ENCODE measurements around the gene NXPE4. TPM values are rescaled to one million over a fixed set of nuclear protein-coding genes. Genes with fewer than 3 reads are reported as not detected.

Gene NXPE4
- total and polyA plus RNA-seq, 2 of the 8 experiments (the other 6 are each of a cell fraction or from before 2014, with no cell fraction given), result not detected

DNA sequence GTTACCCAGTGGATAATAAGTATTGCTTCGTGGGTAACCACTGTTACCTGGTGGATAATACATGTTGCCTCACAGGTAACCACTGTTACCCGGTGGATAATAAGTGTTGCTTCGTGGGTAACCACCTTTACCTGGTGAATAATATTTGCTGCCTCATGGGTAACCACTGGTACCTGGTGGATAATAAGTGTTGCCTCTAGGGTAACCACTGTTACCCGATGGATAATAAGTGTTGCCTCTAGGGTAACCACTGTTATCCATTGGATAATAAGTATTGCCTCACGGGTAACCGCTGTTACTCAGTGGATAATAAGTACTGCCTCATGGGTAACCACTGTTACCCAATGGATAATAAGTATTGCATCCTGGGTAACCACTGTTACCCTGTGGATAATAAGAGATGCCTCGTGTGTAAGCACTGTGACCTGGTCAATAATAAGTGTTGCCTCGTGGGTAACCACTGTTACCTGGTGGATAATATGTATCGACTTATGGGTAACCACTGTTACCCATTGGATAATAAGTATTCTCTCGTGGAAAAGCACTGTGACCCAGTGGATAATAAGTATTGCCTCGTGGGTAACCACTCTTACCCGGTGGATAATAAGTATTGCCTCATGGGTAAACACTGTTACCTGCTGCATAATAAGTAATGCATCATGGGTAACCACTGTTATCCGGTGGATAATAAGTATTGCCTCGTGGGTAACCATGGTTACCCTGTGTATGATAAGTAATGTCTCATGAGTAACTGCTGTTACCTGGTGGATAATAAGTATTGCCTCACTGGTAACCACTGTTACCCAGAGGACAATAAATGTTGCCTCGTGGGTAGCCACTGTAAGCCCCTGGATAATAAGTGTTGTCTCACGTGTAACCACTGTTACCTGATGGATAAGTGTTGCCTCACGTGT lies 20.1 kb upstream of the NXPE4 start:
- no peaks in the 10 kb centered on the region for H4K20me1 ChIP-seq (replicated peaks in 1 of 2; ENCODE audit: control insufficient read depth in 1 of 2, insufficient read depth in 2 of 2, low read length in 2 of 2)
- FAIRE-seq, result no peak
- no peak overlapping the region for H2BK12ac ChIP-seq (ENCODE audit: low read depth, low read length)
- H3K14ac ChIP-seq (ENCODE audit: insufficient read length), result no peak overlapping the region
- H4K91ac ChIP-seq (replicated peaks; ENCODE audit: insufficient read length, low read length), result no peak overlapping the region
- no peak overlapping the region for H3K18ac ChIP-seq (ENCODE audit: extremely low read depth, low read length)
- H3K4me2 ChIP-seq (ENCODE audit: insufficient read depth in 1 of 2, low read depth in 2 of 2, low read length in 2 of 2), result no peak overlapping the region
- no peak overlapping the region for H3K9ac ChIP-seq (replicated peaks in 1 of 4; ENCODE audit: extremely low read depth in 1 of 4, low read depth in 3 of 4, low read length in 3 of 4)
- no peaks in the 10 kb centered on the region for H3K23me2 ChIP-seq (ENCODE audit: low read depth, low read length)
- H3K27me3 ChIP-seq (replicated peaks in 1 of 4; ENCODE audit: control insufficient read depth in 3 of 4, extremely low read depth in 1 of 4, insufficient read depth in 3 of 4, low read length in 3 of 4), result no peaks in the 10 kb centered on the region
- no peaks in the 10 kb centered on the region for H3K79me2 ChIP-seq (ENCODE audit: control insufficient read depth in 1 of 2, insufficient read depth in 2 of 2, low read length in 2 of 2)
- peaks cover 24 to 77% of the 10 kb centered on the region in 2 experiments; a peak in 3 of 4 replicates for H3K9me3 ChIP-seq (ENCODE audit: insufficient read depth in 2 of 2, low read depth in 1 of 2, low read length in 1 of 2)
- H4K5ac ChIP-seq (ENCODE audit: insufficient read length, low read depth, low read length), result no peak overlapping the region
- ChIA-PET CTCF (ENCODE audit: partially characterized antibody) (no interaction called here), POLR2A (ENCODE audit: partially characterized antibody) (no interaction called here)
- no peak overlapping the region for H3K4me3 ChIP-seq (ENCODE audit: extremely low read depth in 1 of 4, insufficient read depth in 2 of 4, low read depth in 3 of 4, low read length in 4 of 4)
- no peak overlapping the region for H2BK120ac ChIP-seq (replicated peaks; ENCODE audit: low read depth, low read length)
- no peaks in the 10 kb centered on the region for H3K4me1 ChIP-seq (replicated peaks in 1 of 4; ENCODE audit: control insufficient read depth in 3 of 4, insufficient read depth in 4 of 4, low read length in 3 of 4)
- H2AK5ac ChIP-seq (ENCODE audit: low read depth, low read length), result no peak overlapping the region
- H2BK15ac ChIP-seq (ENCODE audit: low read length), result no peak overlapping the region
- no peak overlapping the region for H3K56ac ChIP-seq (replicated peaks; ENCODE audit: insufficient read length, low read depth, low read length)
- no peak overlapping the region for H3K4ac ChIP-seq (replicated peaks; ENCODE audit: insufficient read length, low read depth, low read length)
- H3K79me1 ChIP-seq (ENCODE audit: low read depth, low read length), result no peaks in the 10 kb centered on the region
- H4K8ac ChIP-seq (ENCODE audit: extremely low read depth, insufficient read depth, low read length), result no peak overlapping the region
- H2BK20ac ChIP-seq (ENCODE audit: low read length), result no peak overlapping the region
- no peak for DNase-seq (ENCODE audit: low read depth in 1 of 2, low spot score in 2 of 2)
- H2BK5ac ChIP-seq (ENCODE audit: low read depth, low read length), result no peak overlapping the region
- H3K23ac ChIP-seq (ENCODE audit: insufficient read length), result no peak overlapping the region
- TF ChIP-seq, protein P1, sequence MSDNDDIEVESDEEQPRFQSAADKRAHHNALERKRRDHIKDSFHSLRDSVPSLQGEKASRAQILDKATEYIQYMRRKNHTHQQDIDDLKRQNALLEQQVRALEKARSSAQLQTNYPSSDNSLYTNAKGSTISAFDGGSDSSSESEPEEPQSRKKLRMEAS (IDR thresholded peaks at IDR 0.05), result no peak
- TF ChIP-seq CTBP2 (IDR thresholded peaks at IDR 0.05; ENCODE audit: borderline replicate concordance, insufficient read depth, insufficient read length, low read length), result no peak
- no peak overlapping the region for H3K27ac ChIP-seq (ENCODE audit: low read depth, low read length)
- no peak overlapping the region for H2AFZ ChIP-seq (ENCODE audit: low read length)
- WGBS, 2 experiments (ENCODE audit: extremely low coverage in 1 of 2, insufficient coverage in 1 of 2, insufficient read length in 1 of 2, insufficient replicate concordance in 2 of 2, low coverage in 1 of 2, low lambda C conversion rate in 2 of 2, missing lambda C conversion rate in 1 of 2), result 86% methylated on average over 17 of the region's 17 CpGs; no CpG with 5 or more reads in 1 of the 2 experiments
- peaks cover 0 to 5% (median 0%) of the 10 kb centered on the region in 4 experiments; a peak in 1 of 8 replicates for H3K36me3 ChIP-seq (ENCODE audit: control insufficient read depth in 2 of 4, insufficient read depth in 4 of 4, low read length in 3 of 4)

All from H1 (cell line).